ENCODE results near the gene YAP1.

Gene YAP1

GRCh38 chr11:102254047-102254446, 143.8 kb downstream of the YAP1 start:
- TF ChIP-seq, protein P1, sequence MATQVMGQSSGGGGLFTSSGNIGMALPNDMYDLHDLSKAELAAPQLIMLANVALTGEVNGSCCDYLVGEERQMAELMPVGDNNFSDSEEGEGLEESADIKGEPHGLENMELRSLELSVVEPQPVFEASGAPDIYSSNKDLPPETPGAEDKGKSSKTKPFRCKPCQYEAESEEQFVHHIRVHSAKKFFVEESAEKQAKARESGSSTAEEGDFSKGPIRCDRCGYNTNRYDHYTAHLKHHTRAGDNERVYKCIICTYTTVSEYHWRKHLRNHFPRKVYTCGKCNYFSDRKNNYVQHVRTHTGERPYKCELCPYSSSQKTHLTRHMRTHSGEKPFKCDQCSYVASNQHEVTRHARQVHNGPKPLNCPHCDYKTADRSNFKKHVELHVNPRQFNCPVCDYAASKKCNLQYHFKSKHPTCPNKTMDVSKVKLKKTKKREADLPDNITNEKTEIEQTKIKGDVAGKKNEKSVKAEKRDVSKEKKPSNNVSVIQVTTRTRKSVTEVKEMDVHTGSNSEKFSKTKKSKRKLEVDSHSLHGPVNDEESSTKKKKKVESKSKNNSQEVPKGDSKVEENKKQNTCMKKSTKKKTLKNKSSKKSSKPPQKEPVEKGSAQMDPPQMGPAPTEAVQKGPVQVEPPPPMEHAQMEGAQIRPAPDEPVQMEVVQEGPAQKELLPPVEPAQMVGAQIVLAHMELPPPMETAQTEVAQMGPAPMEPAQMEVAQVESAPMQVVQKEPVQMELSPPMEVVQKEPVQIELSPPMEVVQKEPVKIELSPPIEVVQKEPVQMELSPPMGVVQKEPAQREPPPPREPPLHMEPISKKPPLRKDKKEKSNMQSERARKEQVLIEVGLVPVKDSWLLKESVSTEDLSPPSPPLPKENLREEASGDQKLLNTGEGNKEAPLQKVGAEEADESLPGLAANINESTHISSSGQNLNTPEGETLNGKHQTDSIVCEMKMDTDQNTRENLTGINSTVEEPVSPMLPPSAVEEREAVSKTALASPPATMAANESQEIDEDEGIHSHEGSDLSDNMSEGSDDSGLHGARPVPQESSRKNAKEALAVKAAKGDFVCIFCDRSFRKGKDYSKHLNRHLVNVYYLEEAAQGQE (IDR thresholded peaks at IDR 0.05; ENCODE audit: insufficient read depth in 1 of 2, low read depth in 2 of 2, low read length in 2 of 2) = no peak

DNA sequence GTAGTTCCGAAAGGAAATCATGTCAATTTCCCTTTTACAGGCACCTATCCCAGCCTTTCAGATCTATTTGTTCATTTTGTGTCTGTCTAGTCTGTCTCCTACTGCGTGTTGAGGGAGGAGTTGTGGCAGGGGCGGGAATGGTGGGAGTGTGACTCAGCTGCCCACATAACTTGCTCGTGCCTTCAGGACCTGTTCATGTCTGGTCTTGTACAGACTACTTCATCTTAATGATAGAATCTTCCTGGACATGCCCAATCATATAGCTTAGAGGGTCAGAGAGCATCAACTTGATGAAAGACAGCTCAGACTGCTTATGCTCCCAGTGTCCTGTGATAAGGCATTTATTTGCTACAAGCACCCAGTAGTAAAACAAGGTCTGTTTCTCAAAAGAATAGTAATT, 146.0 kb downstream of the YAP1 start:
- no peak for TF ChIP-seq FOXP2 (optimal IDR thresholded peaks at IDR 0.05; ENCODE audit: borderline replicate concordance, extremely low read depth, extremely low read length, insufficient read depth)
- no peak for TF ChIP-seq SIN3A (IDR thresholded peaks at IDR 0.05; ENCODE audit: borderline replicate concordance, insufficient read depth, low read length)
- TF ChIP-seq POLR2AphosphoS5 (IDR thresholded peaks at IDR 0.05; ENCODE audit: low read depth, low read length) = no peak
- TF ChIP-seq TAF1 (IDR thresholded peaks at IDR 0.05; ENCODE audit: borderline replicate concordance, insufficient read depth, low read length) = no peak
- TF ChIP-seq, protein P1 (IDR thresholded peaks at IDR 0.05; ENCODE audit: insufficient read depth in 1 of 2, low read depth in 2 of 2, low read length in 2 of 2) = no peak

GRCh38 chr11:102260241-102260640, 150.0 kb downstream of the YAP1 start:
- TF ChIP-seq SIN3A (IDR thresholded peaks at IDR 0.05; ENCODE audit: borderline replicate concordance, insufficient read depth, low read length) (no peak), TAF1 (IDR thresholded peaks at IDR 0.05; ENCODE audit: borderline replicate concordance, insufficient read depth, low read length) (no peak), FOXP2 (optimal IDR thresholded peaks at IDR 0.05; ENCODE audit: borderline replicate concordance, extremely low read depth, extremely low read length, insufficient read depth) (no peak), POLR2AphosphoS5 (IDR thresholded peaks at IDR 0.05; ENCODE audit: low read depth, low read length) (no peak)
- TF ChIP-seq, protein P1 (IDR thresholded peaks at IDR 0.05; ENCODE audit: insufficient read depth in 1 of 2, low read depth in 2 of 2, low read length in 2 of 2) = no peak

DNA sequence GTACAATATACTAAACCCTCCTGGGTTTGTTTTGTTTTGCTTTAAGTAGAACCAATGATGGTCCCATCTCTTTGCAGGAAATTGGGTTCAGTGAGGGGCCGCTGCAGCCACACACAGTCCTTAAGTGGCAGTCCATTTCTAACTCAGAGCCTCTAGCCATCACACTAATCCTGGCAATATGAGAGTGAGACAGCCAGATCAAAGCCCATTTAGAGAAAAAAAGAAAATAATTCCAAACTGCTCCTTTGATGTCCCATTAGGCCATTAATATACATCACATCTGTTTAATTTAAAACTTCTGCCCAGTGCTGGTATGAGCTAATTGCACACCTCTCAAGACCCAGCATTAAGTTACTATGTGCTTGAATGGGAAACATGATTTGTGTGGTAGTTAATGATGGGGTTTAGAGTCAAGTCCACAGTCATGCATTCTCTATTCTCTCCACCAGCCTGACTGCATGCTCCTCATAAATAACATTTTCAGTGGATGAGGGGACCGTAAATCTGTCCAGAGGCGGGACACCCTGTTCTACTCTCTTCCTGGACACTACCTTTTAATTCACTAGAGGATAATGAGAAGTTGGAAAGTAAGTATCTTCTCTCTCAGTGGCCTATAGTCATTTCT, 153.2 kb downstream of the YAP1 start:
- TF ChIP-seq FOXP2 (optimal IDR thresholded peaks at IDR 0.05; ENCODE audit: borderline replicate concordance, extremely low read depth, extremely low read length, insufficient read depth) (no peak), TAF1 (IDR thresholded peaks at IDR 0.05; ENCODE audit: borderline replicate concordance, insufficient read depth, low read length) (no peak), SIN3A (IDR thresholded peaks at IDR 0.05; ENCODE audit: borderline replicate concordance, insufficient read depth, low read length) (no peak), POLR2AphosphoS5 (IDR thresholded peaks at IDR 0.05; ENCODE audit: low read depth, low read length) (no peak)
- TF ChIP-seq, protein P1 (IDR thresholded peaks at IDR 0.05; ENCODE audit: insufficient read depth in 1 of 2, low read depth in 2 of 2, low read length in 2 of 2) = no peak

DNA sequence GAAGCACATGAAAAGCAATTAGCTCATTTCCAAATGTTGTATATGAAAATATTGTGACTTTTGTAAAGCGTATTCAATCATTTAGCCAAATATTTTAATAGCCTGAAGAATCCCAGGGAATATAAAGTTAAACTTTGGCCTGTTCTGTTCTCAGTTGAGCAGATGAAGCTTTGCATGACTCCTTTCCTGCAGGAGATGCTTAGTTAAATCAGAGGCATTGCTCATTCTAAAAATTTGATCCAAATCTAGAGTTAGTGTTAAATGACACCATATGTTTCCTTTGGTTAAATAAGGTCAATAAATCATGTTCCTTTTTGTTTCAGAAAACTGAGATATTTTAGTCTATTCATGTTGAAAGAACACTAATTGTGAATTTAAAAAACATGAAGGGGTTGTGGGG, 155.9 kb downstream of the YAP1 start:
- TF ChIP-seq, protein P1 (IDR thresholded peaks at IDR 0.05; ENCODE audit: insufficient read depth in 1 of 2, low read depth in 2 of 2, low read length in 2 of 2) = no peak
- no peak for TF ChIP-seq FOXP2 (optimal IDR thresholded peaks at IDR 0.05; ENCODE audit: borderline replicate concordance, extremely low read depth, extremely low read length, insufficient read depth)
- no peak for TF ChIP-seq POLR2AphosphoS5 (IDR thresholded peaks at IDR 0.05; ENCODE audit: low read depth, low read length)
- TF ChIP-seq SIN3A (IDR thresholded peaks at IDR 0.05; ENCODE audit: borderline replicate concordance, insufficient read depth, low read length) = no peak
- no peak for TF ChIP-seq TAF1 (IDR thresholded peaks at IDR 0.05; ENCODE audit: borderline replicate concordance, insufficient read depth, low read length)
